Astrocyte (in vitro differentiated cells and primary cell): ENCODE data around the gene NPR2.

Experiments
- CTCF ChIP-seq: IDR thresholded peaks from 2 replicates; pipeline ENCODE4 v1.5.1; 2011; ENCODE audit warnings: low read depth, mild to moderate bottlenecking, inconsistent platforms, low read length, moderate library complexity; ENCODE audit not compliant: insufficient read depth
- EZH2 ChIP-seq: IDR thresholded peaks from 2 replicates; pipeline ENCODE4 v1.6.1; 2012; ENCODE audit warnings: mild to moderate bottlenecking, low read length, inconsistent platforms; ENCODE audit not compliant: insufficient read depth

GRCh38 chr9:35757892-35758275, 33.5 kb upstream of the NPR2 start:
- TF ChIP-seq CTCF (no peak), EZH2 (no peak)
